Heart right ventricle (tissue), 16 donors: ENCODE data around the gene PTGFR. TPM values are rescaled to one million over a fixed set of nuclear protein-coding genes. Genes with fewer than 3 reads are reported as not detected.

ENCODE experiments used
- ATAC-seq, 8 donors: fragments of 200-7000 bp; cut with Tn5 transposase; one replicate each; pipeline ENCODE4 v1.9.1; 2020; ENCODE audit warnings: mild to moderate bottlenecking in 8 of 8, moderate library complexity in 8 of 8, moderate number of reproducible peaks in 1 of 8
- DNase-seq, 2 donors: peaks; one replicate each; pipeline ENCODE4 v3.0.0-alpha.2; 2020
- H3K27ac ChIP-seq, 10 donors: fragments of 200-600 bp; sonication (generic) in 2 of 10; one replicate each; pipeline versions ENCODE4 v1.5.0 to v1.8.0; 2020 to 2022; ENCODE audit warnings: mild to moderate bottlenecking in 3 of 10
- H3K27me3 ChIP-seq, 7 donors: fragments of 200-600 bp; one replicate each; pipeline ENCODE4 v1.8.0; 2021 to 2022; ENCODE audit warnings: mild to moderate bottlenecking in 2 of 7
- H3K36me3 ChIP-seq, 9 donors: fragments of 200-600 bp; sonication (generic) in 1 of 9; one replicate each; pipeline versions ENCODE4 v1.5.0 to v1.8.0; 2020 to 2022; ENCODE audit warnings: mild to moderate bottlenecking in 2 of 9
- H3K4me1 ChIP-seq, 9 donors: fragments of 200-600 bp; sonication (generic) in 1 of 9; one replicate each; pipeline versions ENCODE4 v1.5.0 to v1.8.0; 2020 to 2022; ENCODE audit warnings: mild to moderate bottlenecking in 4 of 9
- H3K4me3 ChIP-seq, 10 donors: fragments of 200-600 bp; sonication (generic) in 2 of 10; one replicate each; pipeline versions ENCODE4 v1.5.0 to v1.8.0; 2020 to 2022; ENCODE audit warnings: mild to moderate bottlenecking in 7 of 10, moderate library complexity in 2 of 10
- H3K9me3 ChIP-seq, 11 donors: fragments of 200-600 bp in 10 of 11; sonication (generic) in 2 of 11; one replicate each; pipeline versions ENCODE4 v1.5.0 to v1.8.0; 2013 to 2022; ENCODE audit warnings: mild to moderate bottlenecking in 2 of 11, control low read depth in 1 of 11, moderate library complexity in 1 of 11
- WGBS, 2 donors: extraction: QIAGEN DNeasy Blood & Tissue Kit; methylation state at CpG; one replicate each; pipeline ENCODE4 v1.1.7; 2013; ENCODE audit warnings: inconsistent platforms in 1 of 2; 5-methylcytosine and 5-hydroxymethylcytosine counted together
- intact Hi-C, 10 donors: fragments of 100-400 bp; cut with DNase I; formaldehyde crosslinking; loops; one replicate each; pipeline versions ENCODE4 v1.11.1 to v1.14.2; 2022
- polyA plus RNA-seq, 2 donors: library from polyadenylated mRNA; stranded (reverse); fragments of 200-250 nt; gene quantifications; one replicate each; pipeline ENCODE4 v1.2.3, GENCODE V29; 2013
- total RNA-seq, 10 donors: library from RNA; stranded (reverse); fragmentation: NEBNext Ultra II Directional in 3 of 10; extraction: Animal tissue kit (Norgen Biotek cat#: 25700) in 3 of 10; gene quantifications; one replicate each; pipeline versions ENCODE4 v1.2.1 to v1.2.4, GENCODE V29; 2021 to 2023
- TF ChIP-seq, protein P1 (sequence below), 9 donors: fragments of 200-600 bp; sonication (generic) in 2 of 9; IDR thresholded peaks; one replicate each; pipeline versions ENCODE4 v1.5.0 to v1.8.0; 2021 to 2022; ENCODE audit warnings: antibody characterized with exemption in 9 of 9, mild to moderate bottlenecking in 5 of 9, moderate library complexity in 1 of 9
- donor health status: Arrhythmogenic right ventricular cardiomyopathy.
- donor health status: ischemic (EF 13 %, LVEDD 7.1; RV severe dilation, severe dysfunction).
- donor health status: healthy with polysubstance abuse.
- donor health status: DM: no; HTN: yes; CAD: no.
- donor health status: DM: no; HTN: no; CAD: no.
- donor health status: ischemic (EF 25% LVEDD 6.9; RV normal size, moderate dysfunction).
- donor health status: ischemic (EF 25% LVEDD 5.7; RV mildly dilated, moderate dysfunction).
- donor health status: healthy.
- donor health status: DM: yes; HTN: yes; CAD: no.
- donor health status: Ischemic cardiomyopathy.
- donor health status: ischemic (EF 35%, LVEDD 5.7; RV mildly dilated, moderate dysfunction).
- donor health status: nonischemic (EF 11% LVEDD 7.7; RV severe dilation, severe dysfunction).
- donor health status: DM: yes; HTN: yes; CAD: no.
- donor health status: PGD.
- donor health status: ischemic (EF 29% LVEDD 5.4; RV normal size, mild dysfunction).
- donor health status: nonischemic (EF 23%, LVEDD 6.1; RV moderate dilation, normal function).

The PTGFR gene
- total and polyA plus RNA-seq, 12 donors, result 0.12 to 1.1 (median 0.50) TPM

DNA sequence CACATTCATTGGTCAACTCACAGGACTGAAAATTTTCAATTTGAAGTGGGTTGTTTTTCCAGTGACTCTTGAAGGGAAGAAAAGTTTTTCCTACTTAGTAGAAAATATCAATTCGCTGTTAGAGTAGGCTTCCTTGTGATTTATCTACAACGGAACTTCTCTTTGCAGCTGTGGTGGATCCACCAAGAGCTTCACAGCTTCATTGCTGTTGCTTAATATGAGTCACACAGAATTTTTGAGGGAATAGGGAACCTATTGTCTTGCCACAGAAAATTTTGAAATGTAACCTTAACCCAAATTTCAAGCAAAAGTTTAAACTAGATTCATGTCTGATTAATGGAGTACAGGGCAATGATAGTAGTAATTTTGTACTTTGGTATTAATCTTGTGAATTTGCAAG, 71.1 kb downstream of the PTGFR start:
- Histone ChIP-seq H3K27ac (no peak overlapping the region), H3K9me3 (peaks cover 0 to 4% (median 0%) of the 10 kb centered on the region in 11 donors), H3K27me3 (no peaks in the 10 kb centered on the region), H3K4me3 (no peak overlapping the region), H3K4me1 (no peaks in the 10 kb centered on the region), H3K36me3 (no peaks in the 10 kb centered on the region)
- WGBS, 2 donors, result 70 to 78% methylated on average over 2 of the region's 2 CpGs
- ATAC-seq (no peak), DNase-seq (no peak)
- TF ChIP-seq, protein P1, sequence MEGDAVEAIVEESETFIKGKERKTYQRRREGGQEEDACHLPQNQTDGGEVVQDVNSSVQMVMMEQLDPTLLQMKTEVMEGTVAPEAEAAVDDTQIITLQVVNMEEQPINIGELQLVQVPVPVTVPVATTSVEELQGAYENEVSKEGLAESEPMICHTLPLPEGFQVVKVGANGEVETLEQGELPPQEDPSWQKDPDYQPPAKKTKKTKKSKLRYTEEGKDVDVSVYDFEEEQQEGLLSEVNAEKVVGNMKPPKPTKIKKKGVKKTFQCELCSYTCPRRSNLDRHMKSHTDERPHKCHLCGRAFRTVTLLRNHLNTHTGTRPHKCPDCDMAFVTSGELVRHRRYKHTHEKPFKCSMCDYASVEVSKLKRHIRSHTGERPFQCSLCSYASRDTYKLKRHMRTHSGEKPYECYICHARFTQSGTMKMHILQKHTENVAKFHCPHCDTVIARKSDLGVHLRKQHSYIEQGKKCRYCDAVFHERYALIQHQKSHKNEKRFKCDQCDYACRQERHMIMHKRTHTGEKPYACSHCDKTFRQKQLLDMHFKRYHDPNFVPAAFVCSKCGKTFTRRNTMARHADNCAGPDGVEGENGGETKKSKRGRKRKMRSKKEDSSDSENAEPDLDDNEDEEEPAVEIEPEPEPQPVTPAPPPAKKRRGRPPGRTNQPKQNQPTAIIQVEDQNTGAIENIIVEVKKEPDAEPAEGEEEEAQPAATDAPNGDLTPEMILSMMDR (IDR thresholded peaks at IDR 0.05), result no peak
- intact Hi-C loops, result no loop called here

DNA sequence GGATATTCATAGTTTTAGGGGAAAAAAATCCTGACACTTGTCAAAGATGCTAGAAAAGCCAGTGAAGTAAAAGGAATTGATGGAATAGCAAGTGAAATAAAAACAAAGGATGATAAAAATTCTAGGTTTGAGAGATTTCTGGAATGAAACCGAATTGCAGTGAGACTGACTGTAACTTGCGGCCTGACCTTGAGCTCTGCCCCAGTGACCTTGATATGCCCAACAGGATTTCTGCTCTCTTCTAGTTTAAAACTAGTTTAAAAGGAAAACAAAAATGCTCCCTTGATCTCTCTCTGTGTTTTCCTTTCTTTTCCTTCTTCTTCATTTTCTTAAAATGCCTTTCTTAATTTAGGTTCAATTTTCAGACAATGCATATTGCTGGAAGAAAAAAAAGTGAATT, 74.6 kb downstream of the PTGFR start:
- DNase-seq (no peak), ATAC-seq (no peak)
- TF ChIP-seq, protein P1 (IDR thresholded peaks at IDR 0.05), result no peak
- 65 to 84% methylated on average over 2 of the region's 2 CpGs for WGBS, 2 donors
- Histone ChIP-seq H3K36me3 (no peaks in the 10 kb centered on the region), H3K27ac (no peak overlapping the region), H3K27me3 (no peaks in the 10 kb centered on the region), H3K4me3 (no peak overlapping the region), H3K4me1 (no peaks in the 10 kb centered on the region), H3K9me3 (peaks cover 0 to 4% (median 0%) of the 10 kb centered on the region in 11 donors)
- intact Hi-C loops, result no loop called here

DNA sequence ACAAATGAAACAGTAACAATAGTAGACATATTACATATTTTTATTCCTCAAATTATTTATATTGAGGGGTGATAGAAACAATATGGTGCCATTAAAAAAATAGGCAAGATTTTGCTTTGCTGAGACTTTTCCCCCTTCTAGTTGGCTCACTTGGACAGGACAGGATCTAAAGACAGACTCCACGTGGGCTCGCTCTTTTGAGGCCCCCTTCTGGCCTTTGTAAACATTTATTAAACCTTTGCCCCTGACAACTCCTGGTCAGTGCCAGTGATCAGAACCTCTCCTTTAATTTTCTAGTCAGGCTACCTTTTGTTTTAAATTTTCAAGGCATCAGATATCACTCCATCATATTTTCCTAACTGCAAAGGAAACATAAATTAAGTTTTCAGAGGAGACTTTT, 79.8 kb downstream of the PTGFR start:
- Histone ChIP-seq H3K4me3 (no peak overlapping the region), H3K4me1 (no peaks in the 10 kb centered on the region), H3K9me3 (no peaks in the 10 kb centered on the region), H3K36me3 (no peaks in the 10 kb centered on the region), H3K27me3 (no peaks in the 10 kb centered on the region), H3K27ac (no peak overlapping the region)
- TF ChIP-seq, protein P1 (IDR thresholded peaks at IDR 0.05), result no peak
- 45 to 52% methylated on average over 2 of the region's 2 CpGs for WGBS, 2 donors
- no peak for DNase-seq
- intact Hi-C loops, result no loop called here
- ATAC-seq, result no peak

DNA sequence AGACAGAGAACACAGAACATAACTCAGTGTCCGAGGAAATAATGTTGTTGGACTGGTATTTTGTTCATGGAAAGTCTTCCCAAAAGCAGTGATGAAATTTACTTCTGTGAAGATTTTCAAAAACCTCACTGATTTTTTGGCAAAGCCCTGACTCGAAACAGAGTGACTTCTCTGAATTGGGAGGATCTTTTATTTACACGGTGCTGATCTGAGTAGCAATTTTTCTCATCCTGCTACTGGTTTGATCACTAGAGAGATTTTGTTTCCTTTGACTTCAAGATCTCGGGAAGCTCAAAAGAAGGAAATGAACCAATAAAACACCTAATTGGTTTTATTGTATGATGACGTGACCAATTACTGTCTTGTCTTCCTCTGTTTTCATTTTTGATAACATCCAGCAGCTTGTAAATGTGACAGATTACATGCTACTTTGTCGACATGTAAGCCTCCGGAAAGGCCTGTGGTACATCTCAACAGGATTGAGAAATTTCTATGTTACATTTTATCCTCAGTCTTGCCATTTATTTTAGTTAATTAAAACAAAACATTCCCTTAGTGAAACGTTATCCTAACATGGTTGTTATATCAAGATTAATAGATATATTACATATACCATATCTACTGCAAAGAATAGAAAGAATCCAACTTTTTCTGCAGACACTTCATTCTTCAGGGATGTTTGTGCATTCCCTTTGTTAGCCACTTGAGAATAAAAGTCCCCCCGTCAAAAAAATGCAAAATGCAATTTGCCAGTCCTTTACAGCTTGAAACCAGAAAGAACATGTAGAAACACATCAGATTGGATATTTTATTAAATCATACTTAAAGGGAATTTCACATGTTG, 86.7 kb downstream of the PTGFR start:
- Histone ChIP-seq H3K9me3 (no peaks in the 10 kb centered on the region), H3K36me3 (no peaks in the 10 kb centered on the region), H3K27me3 (no peaks in the 10 kb centered on the region), H3K4me1 (no peaks in the 10 kb centered on the region), H3K27ac (no peak overlapping the region), H3K4me3 (no peak overlapping the region)
- intact Hi-C loops, result no loop called here
- TF ChIP-seq, protein P1 (IDR thresholded peaks at IDR 0.05), result no peak
- WGBS, 2 donors, result 45 to 51% methylated on average over 9 of the region's 9 CpGs
- ATAC-seq (peak in 1 of 8 donors; percentile 22), DNase-seq (no peak)
